IMR-90 (cell line): Measurements from ENCODE around the gene CCNQ. TPM values are rescaled to one million over a fixed set of nuclear protein-coding genes. Genes with fewer than 3 reads are reported as not detected.

Source experiments
- ATAC-seq: fragments of 200-7000 bp; cut with Tn5 transposase; 2 replicates; pipeline ENCODE4 v1.9.1; 2020; ENCODE audit warnings: low read depth, mild to moderate bottlenecking, moderate library complexity
- BruUV-seq: library from RNA; stranded (reverse); fragments of 400-500 nt; replicated peaks from 2 replicates; lab custom pipeline; 2021; lab: Mats Ljungman, UMichigan
- CTCF ChIA-PET: fragments of 300-600 bp; formaldehyde crosslinking; extraction: SDS; loops from one replicate; lab custom pipeline; 2021; ENCODE audit warnings: antibody characterized with exemption; lab: Yijun Ruan, JAX
- POLR2A ChIA-PET: fragments of 300-600 bp; sonication (Branson Sonifier 250); formaldehyde crosslinking; loops from one replicate; lab custom pipeline; 2022; ENCODE audit warnings: antibody characterized with exemption; ENCODE audit not compliant: unreplicated experiment; lab: Charles Lee
- DNase-seq: peaks from one replicate; pipeline ENCODE4 v3.0.0; 2013
- H2AFZ ChIP-seq: replicated peaks from 2 replicates; pipeline ENCODE3; 2013; ENCODE audit warnings: low read length, mild to moderate bottlenecking; ENCODE audit not compliant: poor library complexity
- H2AK5ac ChIP-seq: 2 replicates; pipeline ENCODE4 v1.6.1; 2013; ENCODE audit warnings: low read depth, low read length, inconsistent platforms
- H2AK9ac ChIP-seq: replicated peaks from 2 replicates; pipeline ENCODE3; 2013; ENCODE audit warnings: mild to moderate bottlenecking, low read depth, low read length, moderate library complexity; ENCODE audit not compliant: poor library complexity
- H2BK120ac ChIP-seq: 2 replicates; pipeline ENCODE4 v1.6.1; 2013; ENCODE audit warnings: low read depth, low read length, inconsistent platforms
- H2BK15ac ChIP-seq: 3 replicates; pipeline ENCODE4 v1.6.1; 2013; ENCODE audit warnings: low read depth, low read length, inconsistent platforms
- H2BK20ac ChIP-seq: 2 replicates; pipeline ENCODE4 v1.6.1; 2013; ENCODE audit warnings: low read depth, mild to moderate bottlenecking, inconsistent platforms, low read length, moderate library complexity
- H2BK5ac ChIP-seq: 2 replicates; pipeline ENCODE4 v1.6.1; 2013; ENCODE audit warnings: mild to moderate bottlenecking, low read depth, low read length, inconsistent platforms; ENCODE audit not compliant: poor library complexity, severe bottlenecking
- H3K14ac ChIP-seq: replicated peaks from 2 replicates; pipeline ENCODE4 v1.6.1; 2013; ENCODE audit warnings: low read depth, low read length, inconsistent platforms
- H3K18ac ChIP-seq: 2 replicates; pipeline ENCODE4 v1.6.1; 2013; ENCODE audit warnings: low read depth, low read length, control low read depth
- H3K23ac ChIP-seq: 2 replicates; pipeline ENCODE4 v1.6.1; 2013; ENCODE audit warnings: low read depth, low read length, inconsistent platforms
- H3K27ac ChIP-seq: 2 replicates; pipeline ENCODE4 v1.5.1; 2013; ENCODE audit warnings: mild to moderate bottlenecking, control low read depth, low read length; ENCODE audit not compliant: insufficient read depth
- H3K27me3 ChIP-seq: 2 replicates; pipeline ENCODE4 v1.6.1; 2013; ENCODE audit warnings: low read length; ENCODE audit not compliant: control insufficient read depth, insufficient read depth
- H3K36me3 ChIP-seq: 2 replicates; pipeline ENCODE4 v1.6.1; 2013; ENCODE audit warnings: low read length, mixed read lengths; ENCODE audit not compliant: control insufficient read depth, insufficient read depth
- H3K4ac ChIP-seq: 2 replicates; pipeline ENCODE4 v1.6.1; 2013; ENCODE audit warnings: low read depth, low read length, inconsistent platforms
- H3K4me1 ChIP-seq: 2 replicates; pipeline ENCODE4 v1.6.1; 2013; ENCODE audit warnings: low read length, mixed read lengths; ENCODE audit not compliant: control insufficient read depth, insufficient read depth
- H3K4me2 ChIP-seq: 2 replicates; pipeline ENCODE4 v1.6.1; 2013; ENCODE audit warnings: low read depth, mild to moderate bottlenecking, control low read depth, low read length, moderate library complexity
- H3K4me3 ChIP-seq: 2 replicates; pipeline ENCODE4 v1.5.1; 2013; ENCODE audit warnings: low read depth, mild to moderate bottlenecking, control low read depth, low read length, moderate library complexity; ENCODE audit not compliant: insufficient read depth
- H3K56ac ChIP-seq: 2 replicates; pipeline ENCODE4 v1.6.1; 2013; ENCODE audit warnings: low read length, inconsistent platforms; ENCODE audit not compliant: insufficient read depth; ENCODE audit errors: extremely low read depth
- H3K79me1 ChIP-seq, 2 experiments: 2 replicates each; pipeline ENCODE4 v1.6.1; 2013; ENCODE audit warnings: low read length in 2 of 2, inconsistent platforms in 1 of 2, low read depth in 1 of 2
- H3K9ac ChIP-seq: 2 replicates; pipeline ENCODE4 v1.6.1; 2013; ENCODE audit warnings: low read depth, low read length, control low read depth
- H3K9me1 ChIP-seq: 2 replicates; pipeline ENCODE4 v1.6.1; 2013; ENCODE audit warnings: low read length, inconsistent platforms; ENCODE audit not compliant: insufficient read depth
- H3K9me3 ChIP-seq: 2 replicates; pipeline ENCODE4 v1.6.1; 2013; ENCODE audit warnings: low read length; ENCODE audit not compliant: control insufficient read depth, insufficient read depth
- H4K20me1 ChIP-seq: 2 replicates; pipeline ENCODE4 v1.6.1; 2013; ENCODE audit warnings: low read length, inconsistent platforms; ENCODE audit not compliant: insufficient read depth
- H4K5ac ChIP-seq: 2 replicates; pipeline ENCODE4 v1.6.1; 2013; ENCODE audit warnings: mild to moderate bottlenecking, low read depth, low read length, control low read depth
- H4K8ac ChIP-seq, 2 experiments: 2 replicates each; pipeline ENCODE4 v1.6.1; 2013; ENCODE audit warnings: low read depth in 2 of 2, low read length in 2 of 2, control low read depth in 1 of 2, inconsistent platforms in 1 of 2
- H4K91ac ChIP-seq: 2 replicates; pipeline ENCODE4 v1.6.1; 2013; ENCODE audit warnings: low read depth, low read length, inconsistent platforms; ENCODE audit not compliant: insufficient read depth
- CHD1 ChIP-seq: IDR thresholded peaks from 2 replicates; pipeline ENCODE4 v1.6.1; 2012; ENCODE audit warnings: low read depth, low read length, improper control_type of control experiment
- ELK1 ChIP-seq: fragments of 150-350 bp; IDR thresholded peaks from 2 replicates; pipeline ENCODE4 v1.6.1; 2016; ENCODE audit warnings: low read depth, mild to moderate bottlenecking, low read length, moderate library complexity, borderline replicate concordance
- MAZ ChIP-seq: IDR thresholded peaks from 2 replicates; pipeline ENCODE4 v1.6.1; 2012; ENCODE audit warnings: low read depth, mild to moderate bottlenecking, low read length, improper control_type of control experiment, moderate library complexity, borderline replicate concordance
- MXI1 ChIP-seq: IDR thresholded peaks from 2 replicates; pipeline ENCODE4 v1.6.1; 2012; ENCODE audit warnings: low read depth, mild to moderate bottlenecking, low read length, moderate library complexity, borderline replicate concordance
- POLR2A ChIP-seq: IDR thresholded peaks from 2 replicates; pipeline ENCODE4 v1.6.1; 2012; ENCODE audit warnings: mild to moderate bottlenecking, low read depth, low read length
- RAD21 ChIP-seq: IDR thresholded peaks from 2 replicates; pipeline ENCODE4 v1.6.1; 2012; ENCODE audit warnings: low read length, improper control_type of control experiment
- WGBS, 2 experiments: methylation state at CpG; one replicate each; pipeline versions ENCODE4 v1.1.5 to v1.1.7; 2013; ENCODE audit warnings: missing lambda C conversion rate in 2 of 2; ENCODE audit not compliant: insufficient read length in 1 of 2; ENCODE audit errors: extremely low coverage in 2 of 2; 5-methylcytosine and 5-hydroxymethylcytosine counted together
- dilution Hi-C: fragments of 300-500 bp; cut with HindIII; formaldehyde crosslinking; loops from one replicate; pipeline ENCODE4 v1.14.3; 2018; ENCODE audit warnings: low sequenced_read_pairs; ENCODE audit not compliant: unreplicated experiment
- in situ Hi-C: fragments of 300-500 bp; cut with MboI; formaldehyde crosslinking; loops from 3 replicates; pipeline ENCODE4 v1.14.3; 2019; ENCODE audit warnings: low sequenced_read_pairs, inconsistent platforms, mixed read lengths
- intact Hi-C: fragments of 100-400 bp; cut with micrococcal nuclease; formaldehyde crosslinking; loops from 2 replicates; pipeline ENCODE4 v1.10.0; 2022
- polyA plus RNA-seq, 3 experiments: library from polyadenylated mRNA; depleted of rRNA; stranded (reverse); fragments of >200 nt; gene quantifications; 2 replicates each; pipeline ENCODE4 v1.2.3, GENCODE V29; 2012; ENCODE audit warnings: low replicate concordance in 1 of 3
- total RNA-seq: library from RNA; depleted of rRNA; stranded (reverse); fragments of >200 nt; gene quantifications from 2 replicates; pipeline ENCODE4 v1.2.3, GENCODE V29; 2012

CCNQ gene
- total and polyA plus RNA-seq, 2 of the 4 experiments (the other 2 are of a cell fraction): 27.6 to 35.2 TPM

- H2BK5ac ChIP-seq: no peak overlapping the region
- H3K79me1 ChIP-seq: no peaks in the 10 kb centered on the region
- no peak overlapping the region for H2BK15ac ChIP-seq
- CTCF ChIA-PET: no interaction called here
- no peaks in the 10 kb centered on the region for H3K4me1 ChIP-seq
- H3K27ac ChIP-seq: no peak overlapping the region
- H3K23ac ChIP-seq: no peak overlapping the region
- H3K4me3 ChIP-seq: no peak overlapping the region
- no peak overlapping the region for H3K4ac ChIP-seq
- POLR2A ChIA-PET: no interaction called here
- no peak overlapping the region for H2BK20ac ChIP-seq
- no peak for TF ChIP-seq POLR2A
- TF ChIP-seq ELK1: no peak
- TF ChIP-seq CHD1: no peak
- TF ChIP-seq RAD21: no peak
- TF ChIP-seq MAZ: no peak
- no peak for TF ChIP-seq MXI1
- DNase-seq (no peak), ATAC-seq (no peak)
- no peak overlapping the region for H4K8ac ChIP-seq
- H3K27me3 ChIP-seq: peaks cover 15% of the 10 kb centered on the region; the same call in 1 of the 2 replicates
- no peak overlapping the region for H3K18ac ChIP-seq
- 68% methylated on average over 4 of the region's 7 CpGs; no CpG with 5 or more reads in 1 of the 2 experiments for WGBS, 2 experiments
- H4K5ac ChIP-seq: no peak overlapping the region
- H2AFZ ChIP-seq: no peak overlapping the region
- H2BK120ac ChIP-seq: no peak overlapping the region
- H4K20me1 ChIP-seq: no peaks in the 10 kb centered on the region
- H2AK5ac ChIP-seq: no peak overlapping the region
- no TSS peak for BruUV-seq
- no peaks in the 10 kb centered on the region; the same call in 1 of the 2 replicates for H3K9me3 ChIP-seq
- H2AK9ac ChIP-seq: peak overlapping the region; percentile 28
- no peak overlapping the region for H3K56ac ChIP-seq
- in situ Hi-C loops: no loop called here
- H3K9ac ChIP-seq: no peak overlapping the region
- no peak overlapping the region for H3K14ac ChIP-seq
- no peaks in the 10 kb centered on the region for H3K9me1 ChIP-seq
- intact Hi-C loops: no loop called here
- dilution Hi-C loops: no loop called here
- H3K36me3 ChIP-seq: no peaks in the 10 kb centered on the region
- no peak overlapping the region for H3K4me2 ChIP-seq
- H4K91ac ChIP-seq: no peak overlapping the region
Observed at GRCh38 chrX:153561337-153561736, 37.6 kb downstream of the CCNQ start.
